HG03565 (cell line): ENCODE data around the gene FIGLA.

ENCODE experiments used
- ATAC-seq: cut with Tn5 transposase; IDR thresholded peaks from one replicate; pipeline ENCODE4 v1.9.1; 2021; ENCODE audit warnings: mild to moderate bottlenecking, moderate library complexity; ENCODE audit not compliant: unreplicated experiment

Gene FIGLA

DNA sequence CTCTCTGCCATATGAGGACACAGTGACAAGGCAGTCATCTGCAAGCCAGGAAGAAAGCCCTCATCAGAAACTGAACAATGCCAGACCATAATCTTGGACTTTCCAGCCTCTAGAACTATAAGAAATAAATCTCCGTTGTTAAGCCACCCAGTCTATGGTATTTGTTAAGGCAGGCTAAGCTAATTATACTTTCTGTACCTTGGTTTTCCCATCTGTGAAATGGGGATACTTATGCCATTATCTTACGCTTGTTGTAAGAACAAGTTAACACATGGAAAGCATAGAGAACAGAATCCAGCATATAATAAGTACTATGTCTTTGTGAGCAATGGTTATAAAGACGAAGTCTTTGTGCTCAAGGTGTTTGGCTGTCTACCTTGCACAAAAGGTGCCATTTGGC lies 14.2 kb downstream of the FIGLA start:
- ATAC-seq: no peak

DNA sequence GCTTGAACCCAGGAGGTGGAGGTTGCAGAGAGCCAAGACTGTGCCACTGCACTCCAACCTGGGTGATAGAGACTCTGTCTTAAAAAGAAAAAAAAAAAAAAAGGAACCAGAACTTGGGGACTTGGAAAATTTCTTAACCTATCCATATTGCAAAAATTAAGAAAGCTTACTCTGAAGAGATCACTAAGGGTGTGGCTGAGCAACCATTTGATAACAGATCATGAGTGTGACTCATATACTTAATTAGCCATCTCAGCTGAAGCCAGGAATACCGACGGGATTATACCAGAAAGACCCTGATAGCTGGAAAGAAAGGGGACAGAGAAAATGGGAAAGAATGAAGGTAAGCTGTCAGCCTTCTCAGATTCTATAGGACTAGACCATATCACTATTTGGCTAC lies 15.3 kb downstream of the FIGLA start:
- no peak for ATAC-seq

DNA sequence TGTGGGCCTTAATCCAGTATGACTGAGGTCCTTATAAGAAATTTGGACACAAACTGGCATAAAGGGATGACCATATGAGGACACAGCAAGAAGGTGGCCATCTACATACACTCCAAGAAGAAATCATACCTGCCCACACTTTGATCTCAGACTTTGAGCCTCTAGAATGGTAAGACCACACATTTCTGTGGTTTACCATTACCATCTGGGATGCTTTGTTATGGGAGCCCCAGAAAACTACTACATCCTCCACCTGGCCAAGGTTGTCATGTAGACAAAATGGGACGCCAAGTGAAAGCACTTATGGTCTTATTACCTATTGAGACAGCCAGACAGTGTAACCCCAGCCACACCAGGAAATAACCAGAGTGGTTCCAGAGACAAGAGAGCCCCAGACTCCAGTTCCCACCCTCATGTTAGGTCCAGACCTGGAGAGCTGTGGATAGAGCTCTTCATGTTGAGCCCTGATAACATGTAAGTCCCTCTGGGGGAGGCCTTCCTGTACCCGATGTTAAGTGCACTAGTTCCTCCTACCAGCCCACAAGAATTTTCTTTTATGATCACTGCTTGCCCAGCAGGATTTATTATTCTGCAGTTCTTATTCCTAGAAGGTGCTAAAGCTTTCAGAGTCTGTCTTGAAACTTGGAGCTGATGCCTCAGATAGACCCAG lies 17.8 kb downstream of the FIGLA start:
- no peak for ATAC-seq

DNA sequence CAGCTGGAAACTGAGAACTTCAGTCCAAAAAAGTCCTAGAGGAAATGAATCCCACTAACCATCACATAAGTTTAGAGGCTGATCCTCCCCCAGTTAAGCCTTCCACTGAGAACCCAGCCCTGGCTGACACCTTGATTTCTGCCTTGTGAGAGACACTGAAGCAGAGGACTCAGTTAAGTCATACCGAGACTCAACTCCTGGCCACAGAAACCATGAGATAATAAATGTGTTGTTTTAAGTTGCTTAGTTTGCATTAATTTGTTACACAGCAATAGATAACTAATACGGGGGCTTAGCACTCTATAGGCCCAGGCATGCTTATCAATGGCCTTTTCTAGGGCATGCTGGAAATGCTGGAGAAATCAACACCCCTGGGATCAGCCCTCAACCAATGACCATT lies 19.0 kb downstream of the FIGLA start:
- ATAC-seq: peak; percentile 61

DNA sequence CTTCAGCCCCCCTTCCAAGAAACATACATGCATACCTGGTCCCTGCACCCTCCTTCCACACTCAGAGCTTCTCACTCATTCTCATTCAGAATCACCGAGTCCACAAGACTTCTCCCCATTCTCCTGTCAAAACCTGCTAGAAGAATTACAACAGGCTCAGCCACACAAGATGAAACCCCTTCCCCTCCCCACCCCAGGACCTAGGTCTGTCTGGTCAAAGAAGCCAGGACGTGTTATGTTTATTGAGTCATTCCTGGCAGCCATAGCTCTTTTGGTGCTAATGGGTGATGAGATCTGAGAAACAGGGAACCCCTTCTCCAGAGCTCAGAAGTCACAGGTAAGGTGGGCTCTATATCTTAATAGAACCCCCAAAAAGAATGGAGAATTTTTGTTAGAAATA lies 21.0 kb downstream of the FIGLA start:
- no peak for ATAC-seq

DNA sequence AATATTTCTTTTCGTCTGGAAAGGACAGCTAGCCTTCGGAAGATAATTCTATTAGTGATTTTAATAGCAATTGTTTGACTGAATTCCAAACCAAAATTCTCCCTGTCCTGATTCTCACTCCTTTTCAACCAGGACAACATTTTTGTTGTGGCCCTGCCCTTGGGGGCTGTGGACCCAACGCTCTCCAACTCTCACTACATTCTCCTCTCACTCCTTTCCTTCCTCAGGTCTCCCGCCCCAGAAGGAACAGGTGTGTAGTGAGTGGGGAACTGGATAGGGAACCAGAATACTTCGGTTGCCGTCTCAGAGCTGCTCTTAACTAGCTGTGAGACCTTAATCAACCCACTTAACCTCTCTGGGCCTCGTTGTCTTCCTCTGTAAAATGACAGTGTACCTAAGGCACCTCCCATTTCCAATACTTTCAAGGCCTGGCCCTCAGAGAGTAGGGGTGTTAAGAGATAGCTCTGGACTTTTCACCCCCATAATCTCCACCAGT lies 21.8 kb downstream of the FIGLA start:
- ATAC-seq: no peak

DNA sequence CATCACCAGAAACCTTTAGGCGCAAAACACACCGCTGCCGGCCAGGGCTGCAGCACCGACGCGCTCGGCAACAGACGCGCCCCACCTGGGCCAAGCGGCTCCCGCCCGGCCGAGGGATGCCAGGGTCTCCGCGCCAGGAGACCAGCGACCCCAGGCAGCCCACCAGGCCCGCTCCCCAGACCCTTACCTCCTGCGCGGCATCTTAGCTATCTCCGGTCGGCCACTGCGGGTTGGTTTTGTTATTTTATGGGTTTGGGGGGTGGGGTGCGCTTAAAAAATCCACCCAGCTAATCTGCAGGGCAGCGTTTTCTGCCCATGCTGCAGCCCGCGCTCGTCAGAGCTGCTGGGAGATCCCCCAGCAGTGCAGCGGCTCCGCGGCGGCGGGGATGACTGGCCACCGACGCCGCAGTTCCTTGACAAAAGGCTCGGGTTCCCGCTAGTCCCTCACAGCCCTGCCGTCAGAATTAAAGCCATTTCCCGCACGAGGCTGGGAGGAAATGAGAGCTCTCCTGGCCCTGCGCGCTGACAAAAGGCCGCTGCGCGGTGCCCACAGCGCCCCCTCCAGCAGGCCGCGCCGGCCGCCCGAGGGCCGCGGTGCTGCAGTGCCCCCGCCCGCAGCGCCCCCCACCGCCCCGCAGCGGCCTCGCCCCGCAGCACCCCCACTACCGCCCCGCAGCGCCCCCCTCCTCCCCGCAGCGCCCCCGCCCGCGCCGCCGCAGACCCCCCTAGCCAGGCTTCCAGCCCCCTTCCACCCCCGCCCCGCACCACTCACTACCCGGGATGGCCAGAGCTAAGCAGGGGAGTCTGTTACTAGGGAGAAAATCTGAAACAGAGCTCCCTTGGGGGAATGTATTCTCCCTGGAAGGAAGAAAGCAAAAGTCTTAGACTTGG lies 22.5 kb downstream of the FIGLA start, which contains the start of gene ADD2:
ADD2 (minus strand) TSS at position 502 of the 891 bp plus-strand sequence. CDS start 61,792 bp downstream, outside the sequence.
- ATAC-seq: no peak

DNA sequence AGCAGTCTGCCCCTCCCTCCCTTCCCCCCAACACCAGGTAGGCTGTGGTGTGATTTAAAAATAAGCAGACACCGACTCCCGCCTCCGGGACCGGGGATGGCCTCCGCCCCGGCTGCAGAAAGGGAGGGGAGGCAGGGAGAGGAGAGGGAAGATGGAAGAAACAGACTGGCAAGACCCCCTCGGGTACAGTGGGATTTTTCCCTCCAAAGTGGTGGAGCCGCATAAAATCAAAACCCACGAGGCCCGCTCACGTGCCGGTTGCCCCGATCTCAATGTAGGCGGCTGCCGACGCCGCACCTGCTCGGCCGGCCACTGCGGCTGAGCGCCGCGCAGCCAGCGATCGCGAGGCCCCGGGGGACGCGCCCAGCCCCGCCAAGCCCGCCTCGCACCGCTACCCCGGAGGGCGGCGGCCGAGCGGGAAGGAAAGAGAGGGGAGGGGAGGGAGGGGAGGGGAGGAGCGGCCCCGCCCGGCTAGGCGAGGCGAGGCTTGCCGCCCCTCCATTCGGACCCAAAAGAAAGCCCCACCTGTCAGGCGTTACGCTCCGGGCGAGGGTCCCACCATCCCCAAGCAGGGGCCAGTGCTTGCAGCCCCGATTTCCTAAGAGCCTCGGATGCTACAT lies 23.3 kb downstream of the FIGLA start:
- no peak for ATAC-seq

DNA sequence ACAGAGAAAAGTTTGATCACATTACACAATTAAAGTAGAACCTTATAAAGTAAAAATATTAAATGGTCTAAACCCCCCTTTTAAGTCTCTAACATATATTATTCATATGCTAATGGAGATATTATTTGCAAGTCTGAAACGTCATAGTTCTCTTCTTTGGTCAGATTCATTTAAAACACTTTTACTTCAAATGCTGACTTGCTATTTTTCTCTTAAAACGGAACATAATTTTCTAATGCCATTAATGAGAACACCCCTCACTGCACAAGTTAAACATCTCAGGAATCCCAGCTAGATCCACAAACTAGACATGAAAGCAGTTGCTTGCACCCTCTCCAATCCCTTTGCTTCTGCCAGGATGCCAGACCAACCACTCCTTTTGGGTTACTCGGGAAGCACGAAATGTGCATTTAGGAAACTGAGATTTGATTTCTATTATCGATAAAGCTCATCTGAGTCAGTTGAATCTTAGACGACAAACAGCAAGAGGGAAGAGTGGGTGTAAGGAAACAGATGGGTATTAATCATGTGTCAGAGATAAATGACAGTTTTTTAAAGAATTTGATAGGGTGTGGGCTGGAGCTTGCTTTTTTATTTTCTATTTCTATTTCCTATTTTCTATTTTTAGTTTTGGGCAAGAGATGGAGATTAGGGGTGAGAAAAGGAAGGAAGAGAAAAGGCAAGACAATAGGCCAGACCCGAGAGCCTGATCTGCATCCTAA lies 23.9 kb downstream of the FIGLA start:
- no peak for ATAC-seq

DNA sequence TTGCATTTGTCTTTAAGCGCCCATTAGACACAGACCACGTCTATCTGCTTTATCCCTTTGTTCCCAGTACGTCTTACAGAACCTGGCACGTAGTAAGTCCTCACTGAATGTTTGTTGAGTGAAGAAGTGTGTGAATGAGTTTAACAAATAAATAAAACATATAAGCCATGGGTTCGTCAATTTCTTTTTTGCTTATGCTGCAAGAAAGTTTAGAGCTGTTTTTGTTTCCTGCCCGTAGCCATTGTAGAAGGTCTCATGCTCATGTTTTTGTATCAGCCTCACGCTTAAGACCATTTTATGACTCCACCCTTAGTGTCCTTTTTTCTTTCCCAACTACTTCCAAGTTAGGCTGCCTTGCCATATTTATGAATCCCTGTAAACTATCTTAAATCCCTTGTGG lies 24.9 kb downstream of the FIGLA start:
- ATAC-seq: no peak

DNA sequence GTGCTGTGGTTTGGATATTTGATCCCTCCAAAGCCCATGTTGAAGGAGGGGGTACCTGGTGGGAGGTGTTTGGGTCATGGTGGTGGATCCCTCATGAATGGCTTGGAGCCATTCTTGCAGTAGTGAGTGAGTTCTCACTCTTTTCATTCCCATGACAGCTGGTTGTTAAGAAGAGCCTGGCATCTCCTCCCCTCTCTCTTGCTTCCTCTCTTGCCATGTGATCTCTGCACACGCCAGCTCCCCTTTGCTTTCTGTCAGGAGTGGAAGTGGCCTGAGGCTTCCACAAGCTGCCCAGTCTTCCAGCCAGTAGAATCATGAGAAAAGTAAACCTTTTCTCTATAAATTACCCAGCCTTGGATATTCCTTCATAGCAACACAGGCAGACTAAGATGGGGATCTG lies 31.0 kb downstream of the FIGLA start:
- ATAC-seq: no peak

DNA sequence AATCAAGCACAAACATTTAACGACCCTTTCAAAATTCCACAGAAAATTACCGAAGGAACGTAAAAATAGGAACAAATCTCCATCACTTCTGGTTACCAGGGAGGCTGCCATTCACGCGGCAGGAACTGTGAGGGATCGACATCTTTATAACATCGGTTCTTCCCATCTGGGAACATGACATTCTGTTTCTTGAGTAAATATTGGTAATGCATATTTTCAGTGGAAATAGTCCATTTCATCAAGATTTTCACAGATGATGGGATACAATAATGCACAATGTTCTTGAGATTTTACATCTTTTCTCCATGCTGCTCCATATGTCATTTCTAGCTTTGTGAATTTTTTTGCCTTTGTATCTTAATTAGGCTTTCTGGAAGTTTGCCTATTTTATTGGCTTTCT lies 32.5 kb downstream of the FIGLA start:
- ATAC-seq: no peak

DNA sequence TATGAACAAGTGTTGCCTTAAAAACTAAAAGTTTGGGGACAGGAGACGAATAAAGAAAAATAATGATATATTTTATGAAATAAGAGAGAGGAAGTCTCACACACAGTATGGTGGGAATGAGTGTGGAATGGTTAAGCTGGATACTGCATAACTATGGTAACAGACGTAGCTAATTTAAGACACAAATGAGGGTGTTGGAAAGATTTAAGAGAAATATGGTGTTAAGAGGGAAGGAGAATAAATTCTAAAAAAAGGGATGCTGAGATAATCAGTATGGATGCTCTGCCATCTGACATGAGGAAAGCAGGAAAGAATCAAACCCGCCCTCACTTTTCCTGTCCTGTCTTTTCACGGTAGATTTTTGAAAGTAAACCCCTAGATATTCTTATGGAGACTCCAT lies 33.1 kb downstream of the FIGLA start:
- no peak for ATAC-seq

DNA sequence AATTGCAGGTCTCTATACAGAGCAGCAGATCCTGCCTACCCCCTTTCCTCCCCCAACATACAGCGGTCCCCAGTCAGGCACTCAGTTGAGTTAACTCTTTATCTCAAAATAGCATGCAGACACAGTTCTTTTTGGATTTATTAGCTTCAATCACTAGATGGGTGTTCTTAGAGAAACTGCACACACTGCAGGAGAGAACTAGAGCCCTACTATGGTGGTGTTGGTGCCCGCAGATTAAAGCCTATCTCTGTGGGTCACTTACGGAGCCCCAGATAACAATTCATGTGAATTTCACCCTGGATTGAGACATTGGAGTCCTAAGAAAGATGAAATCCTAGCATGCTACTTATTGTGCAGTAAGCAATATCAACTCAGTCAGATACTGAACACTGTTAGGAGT lies 34.3 kb downstream of the FIGLA start:
- ATAC-seq: no peak

DNA sequence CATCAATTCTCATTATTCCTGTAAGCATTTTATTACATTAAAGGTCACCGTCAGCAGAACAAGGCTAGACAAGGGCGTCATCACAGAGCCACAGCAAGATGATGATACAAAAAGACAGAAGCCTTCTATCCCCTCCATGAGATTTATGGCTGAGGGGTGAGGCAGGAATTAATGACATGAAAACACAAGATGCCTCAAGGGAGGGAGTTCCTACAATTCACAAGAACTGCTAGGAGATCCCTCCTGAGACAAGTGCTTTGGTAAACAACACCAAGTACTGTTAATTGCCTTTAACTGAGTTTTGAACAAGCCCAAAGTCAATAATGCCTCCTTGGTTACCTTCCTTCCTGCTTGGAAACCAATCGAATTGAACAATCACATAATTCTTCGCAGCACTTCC lies 36.5 kb downstream of the FIGLA start:
- ATAC-seq: no peak

DNA sequence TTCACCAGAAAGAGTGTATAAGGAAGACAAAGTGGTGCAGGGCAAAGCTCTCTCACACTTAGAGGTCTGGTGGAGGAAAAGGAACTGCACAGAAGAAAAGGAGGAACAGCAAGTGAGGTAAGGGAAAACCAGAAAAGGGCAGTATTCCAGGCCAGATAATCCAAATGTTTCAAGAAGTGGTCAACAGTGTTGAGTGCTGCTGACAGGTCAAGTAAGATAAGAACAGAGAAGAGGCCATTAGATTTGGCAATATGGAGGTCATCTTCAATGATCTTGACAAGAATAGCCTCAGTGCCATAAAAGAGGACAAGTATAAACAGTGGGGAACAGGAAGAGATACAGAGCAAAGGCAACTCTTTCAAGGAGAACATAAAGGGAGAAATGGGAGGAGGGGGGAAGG lies 37.4 kb downstream of the FIGLA start:
- no peak for ATAC-seq

DNA sequence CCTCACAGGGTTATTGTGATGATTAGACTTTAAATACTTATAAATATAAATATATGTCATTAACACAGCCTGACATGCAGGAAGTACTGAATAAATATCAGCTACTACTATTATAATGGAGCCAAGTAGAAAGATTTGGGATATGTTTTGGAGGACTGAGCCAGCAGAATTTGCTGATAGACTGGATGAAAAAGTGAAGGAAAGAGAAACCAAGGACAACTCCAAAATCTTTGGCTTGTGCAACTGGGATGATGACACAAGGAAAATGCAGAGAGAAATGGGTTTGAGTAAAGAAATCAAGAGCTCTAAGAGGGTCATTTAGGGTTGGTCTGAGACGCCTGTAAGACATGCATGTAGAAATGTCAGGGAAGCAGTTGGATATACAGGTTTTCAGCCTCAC lies 38.0 kb downstream of the FIGLA start:
- no peak for ATAC-seq

DNA sequence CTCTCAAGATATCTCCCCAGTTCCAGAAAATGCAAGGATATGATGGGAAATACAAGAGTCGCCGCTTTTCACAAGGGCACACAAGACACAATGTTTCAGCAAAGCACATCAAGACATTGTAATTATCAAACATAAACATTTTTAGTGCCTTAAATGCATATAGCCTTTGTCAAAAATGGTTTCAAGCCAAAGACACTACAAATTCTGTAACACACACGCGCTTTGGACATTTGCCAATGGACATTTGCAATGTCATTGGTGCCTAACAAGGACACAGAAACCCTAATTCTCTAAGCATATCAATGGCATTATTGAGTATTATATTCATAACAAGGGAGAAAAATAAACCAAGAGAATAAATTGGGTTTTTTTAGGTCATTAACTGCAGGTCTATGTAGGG lies 38.6 kb downstream of the FIGLA start:
- no peak for ATAC-seq

DNA sequence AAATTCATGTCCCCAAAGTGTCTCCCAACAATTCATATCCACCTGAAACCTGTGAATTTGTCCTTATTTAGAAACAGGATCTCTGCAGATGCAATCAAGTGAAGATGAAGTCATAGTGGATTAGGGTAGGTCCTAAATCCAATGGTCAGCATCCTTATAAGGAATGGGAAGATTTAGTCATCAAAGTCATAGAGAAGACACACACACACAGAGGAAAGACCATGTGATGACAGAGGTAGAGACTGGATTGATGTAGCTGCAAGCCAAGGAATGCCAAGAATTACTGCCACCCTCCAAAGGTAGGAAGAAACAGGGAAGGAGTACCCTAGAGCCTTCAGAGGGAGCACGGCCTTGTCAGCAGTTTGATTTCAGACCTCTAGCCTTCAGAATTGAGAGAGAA lies 40.1 kb downstream of the FIGLA start:
- ATAC-seq: no peak

DNA sequence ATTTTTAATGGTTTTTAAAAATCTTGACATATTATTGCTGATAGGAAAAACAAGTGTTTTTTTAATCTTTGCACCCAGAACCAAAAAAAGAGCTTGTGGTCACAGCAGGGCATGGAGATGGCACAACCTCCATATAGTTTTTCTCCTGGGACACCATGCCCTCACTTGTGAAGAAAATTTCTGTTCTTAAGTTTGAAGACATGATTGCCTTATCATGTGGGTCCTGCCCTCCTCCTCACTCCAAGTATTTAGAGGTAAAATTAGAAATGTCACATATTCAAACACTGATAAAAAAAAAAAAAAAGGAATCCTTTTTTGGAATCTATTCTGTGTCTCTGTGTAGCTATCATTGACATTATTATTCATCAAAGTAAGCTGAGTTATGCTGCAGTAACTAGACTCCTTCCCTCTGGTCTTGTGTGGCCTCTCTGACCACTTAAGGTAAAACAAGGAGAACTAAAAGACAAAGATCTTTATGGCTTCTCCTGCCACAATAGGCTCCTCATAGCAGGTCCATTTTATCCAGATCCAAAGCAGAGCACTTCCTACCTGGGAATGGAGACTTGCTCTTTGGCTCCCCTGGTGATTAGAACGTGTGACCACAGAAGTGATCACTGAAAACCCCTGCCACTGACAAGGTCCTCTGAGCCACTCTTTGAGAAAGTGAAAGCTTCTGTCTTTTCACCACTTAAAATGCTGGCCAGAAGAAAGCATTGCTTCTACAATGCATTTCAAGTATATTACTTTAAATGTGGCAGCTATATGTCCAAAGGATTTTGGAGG lies 42.2 kb downstream of the FIGLA start:
- ATAC-seq: no peak
